Neural cell (in vitro differentiated cells): Measurements from ENCODE around the gene CCDC106. TPM values are rescaled to one million over a fixed set of nuclear protein-coding genes. Genes with fewer than 3 reads are reported as not detected.

ENCODE experiments used
- H2AFZ ChIP-seq: fragments of 200-600, 300-800 bp; sonication (generic), shearing (Covaris generic); 2 replicates; pipeline ENCODE4 v1.6.0; 2014; ENCODE audit warnings: low read depth, mild to moderate bottlenecking, antibody characterized with exemption, low read length, moderate library complexity
- H3F3A ChIP-seq: fragments of 200-600 bp; shearing (Covaris generic); 2 replicates; pipeline ENCODE4 v1.6.1; 2016; ENCODE audit warnings: mild to moderate bottlenecking, moderate library complexity, mixed read lengths, antibody characterized with exemption, low read length; ENCODE audit not compliant: insufficient read depth, poor library complexity, severe bottlenecking
- H3K27ac ChIP-seq: fragments of 200-600, 300-800 bp; sonication (generic), shearing (Covaris generic); 2 replicates; pipeline ENCODE4 v1.5.1; 2014; ENCODE audit warnings: mild to moderate bottlenecking, low read length, moderate library complexity
- H3K27me3 ChIP-seq: fragments of 300-800, 200-600 bp; sonication (generic), shearing (Covaris generic); 2 replicates; pipeline ENCODE4 v1.6.0; 2014; ENCODE audit warnings: mild to moderate bottlenecking, low read depth, low read length, moderate library complexity; ENCODE audit not compliant: insufficient read depth
- H3K36me3 ChIP-seq: fragments of 300-800, 200-600 bp; sonication (generic), shearing (Covaris generic); 2 replicates; pipeline ENCODE4 v1.5.1; 2014; ENCODE audit warnings: mild to moderate bottlenecking, antibody characterized with exemption, low read length, moderate library complexity; ENCODE audit not compliant: insufficient read depth
- H3K4me2 ChIP-seq: fragments of 300-800, 200-600 bp; sonication (generic), shearing (Covaris generic); 2 replicates; pipeline ENCODE4 v1.6.0; 2014; ENCODE audit warnings: mild to moderate bottlenecking, low read length
- H3K4me3 ChIP-seq: fragments of 300-800, 200-600 bp; sonication (generic), shearing (Covaris generic); 2 replicates; pipeline ENCODE4 v1.5.1; 2014; ENCODE audit warnings: mild to moderate bottlenecking, low read length, moderate library complexity
- H3K79me2 ChIP-seq: fragments of 200-600 bp; shearing (Covaris generic); replicated peaks from 2 replicates; pipeline ENCODE4 v1.6.0; 2014; ENCODE audit warnings: mild to moderate bottlenecking, low read length, moderate library complexity; ENCODE audit not compliant: insufficient read depth
- H3K9ac ChIP-seq: fragments of 300-800, 200-600 bp; sonication (generic), shearing (Covaris generic); 2 replicates; pipeline ENCODE4 v1.6.1; 2016; ENCODE audit warnings: mild to moderate bottlenecking, low read length, mixed read lengths
- H3K9me2 ChIP-seq: fragments of 200-600 bp; shearing (Covaris generic); 2 replicates; pipeline ENCODE4 v1.6.1; 2016; ENCODE audit warnings: mild to moderate bottlenecking, low read length, mixed read lengths; ENCODE audit not compliant: insufficient read depth
- H3K9me3 ChIP-seq: fragments of 200-600, 300-800 bp; sonication (generic), shearing (Covaris generic); 2 replicates; pipeline ENCODE4 v1.6.1; 2016; ENCODE audit warnings: mild to moderate bottlenecking, mixed run types, low read length, moderate library complexity, mixed read lengths
- H4K20me1 ChIP-seq: fragments of 200-600 bp; shearing (Covaris generic); 2 replicates; pipeline ENCODE4 v1.6.1; 2016; ENCODE audit warnings: mild to moderate bottlenecking, mixed run types; ENCODE audit not compliant: insufficient read depth
- CTCF ChIP-seq: fragments of 450-650 bp; IDR thresholded peaks from 2 replicates; pipeline ENCODE4 v1.5.1; 2014; ENCODE audit warnings: antibody characterized with exemption, mild to moderate bottlenecking, moderate library complexity; ENCODE audit not compliant: poor library complexity, severe bottlenecking
- EP300 ChIP-seq: fragments of 450-650 bp; conservative IDR thresholded peaks from 2 replicates; pipeline ENCODE4 v1.6.1; 2014; ENCODE audit warnings: antibody characterized with exemption, mild to moderate bottlenecking, moderate library complexity; ENCODE audit not compliant: poor library complexity, severe bottlenecking
- EZH2 ChIP-seq: fragments of 200-600, 300-800 bp; shearing (Covaris generic), sonication (generic); IDR thresholded peaks from 2 replicates; pipeline ENCODE4 v1.6.1; 2014; ENCODE audit warnings: antibody characterized with exemption, low read length, borderline replicate concordance, mild to moderate bottlenecking; ENCODE audit not compliant: insufficient read depth, poor library complexity, severe bottlenecking
- MXI1 ChIP-seq: fragments of 450-650 bp; conservative IDR thresholded peaks from 2 replicates; pipeline ENCODE4 v1.6.1; 2014; ENCODE audit warnings: antibody characterized with exemption, mild to moderate bottlenecking; ENCODE audit not compliant: poor library complexity, severe bottlenecking
- POLR2AphosphoS5 ChIP-seq: IDR thresholded peaks from 2 replicates; pipeline ENCODE4 v1.6.1; 2012
- RAD21 ChIP-seq: fragments of 450-650 bp; conservative IDR thresholded peaks from 2 replicates; pipeline ENCODE4 v1.6.1; 2014; ENCODE audit warnings: antibody characterized with exemption, mild to moderate bottlenecking, moderate library complexity
- SMC3 ChIP-seq: fragments of 450-650 bp; conservative IDR thresholded peaks from 2 replicates; pipeline ENCODE4 v1.6.1; 2014; ENCODE audit warnings: antibody characterized with exemption, mild to moderate bottlenecking, moderate library complexity; ENCODE audit not compliant: poor library complexity
- TAF1 ChIP-seq: IDR thresholded peaks from 2 replicates; pipeline ENCODE4 v1.6.1; 2012; ENCODE audit warnings: low read depth
- polyA plus RNA-seq: library from polyadenylated mRNA; depleted of rRNA; stranded (reverse); fragments of >200 nt; gene quantifications from 2 replicates; pipeline ENCODE4 v1.2.3, GENCODE V29; 2014
- TF ChIP-seq, protein P1 (sequence below): IDR thresholded peaks from 2 replicates; pipeline ENCODE4 v1.6.1; 2012; ENCODE audit warnings: borderline replicate concordance

The CCDC106 gene
- polyA plus RNA-seq, 1 donor from 2014 or later = 33.8 TPM

GRCh38 chr19:55654323-55654867 lies 6.4 kb downstream of the CCDC106 start:
- peak overlapping the region; percentile 57 for H2AFZ ChIP-seq
- H3K4me2 ChIP-seq = no peak overlapping the region
- TF ChIP-seq, protein P1, sequence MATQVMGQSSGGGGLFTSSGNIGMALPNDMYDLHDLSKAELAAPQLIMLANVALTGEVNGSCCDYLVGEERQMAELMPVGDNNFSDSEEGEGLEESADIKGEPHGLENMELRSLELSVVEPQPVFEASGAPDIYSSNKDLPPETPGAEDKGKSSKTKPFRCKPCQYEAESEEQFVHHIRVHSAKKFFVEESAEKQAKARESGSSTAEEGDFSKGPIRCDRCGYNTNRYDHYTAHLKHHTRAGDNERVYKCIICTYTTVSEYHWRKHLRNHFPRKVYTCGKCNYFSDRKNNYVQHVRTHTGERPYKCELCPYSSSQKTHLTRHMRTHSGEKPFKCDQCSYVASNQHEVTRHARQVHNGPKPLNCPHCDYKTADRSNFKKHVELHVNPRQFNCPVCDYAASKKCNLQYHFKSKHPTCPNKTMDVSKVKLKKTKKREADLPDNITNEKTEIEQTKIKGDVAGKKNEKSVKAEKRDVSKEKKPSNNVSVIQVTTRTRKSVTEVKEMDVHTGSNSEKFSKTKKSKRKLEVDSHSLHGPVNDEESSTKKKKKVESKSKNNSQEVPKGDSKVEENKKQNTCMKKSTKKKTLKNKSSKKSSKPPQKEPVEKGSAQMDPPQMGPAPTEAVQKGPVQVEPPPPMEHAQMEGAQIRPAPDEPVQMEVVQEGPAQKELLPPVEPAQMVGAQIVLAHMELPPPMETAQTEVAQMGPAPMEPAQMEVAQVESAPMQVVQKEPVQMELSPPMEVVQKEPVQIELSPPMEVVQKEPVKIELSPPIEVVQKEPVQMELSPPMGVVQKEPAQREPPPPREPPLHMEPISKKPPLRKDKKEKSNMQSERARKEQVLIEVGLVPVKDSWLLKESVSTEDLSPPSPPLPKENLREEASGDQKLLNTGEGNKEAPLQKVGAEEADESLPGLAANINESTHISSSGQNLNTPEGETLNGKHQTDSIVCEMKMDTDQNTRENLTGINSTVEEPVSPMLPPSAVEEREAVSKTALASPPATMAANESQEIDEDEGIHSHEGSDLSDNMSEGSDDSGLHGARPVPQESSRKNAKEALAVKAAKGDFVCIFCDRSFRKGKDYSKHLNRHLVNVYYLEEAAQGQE = no peak
- no peak for TF ChIP-seq SMC3
- no peak for TF ChIP-seq EZH2
- TF ChIP-seq TAF1 = no peak
- no peak for TF ChIP-seq POLR2AphosphoS5
- TF ChIP-seq CTCF = no peak
- no peak for TF ChIP-seq EP300
- TF ChIP-seq RAD21 = no peak
- peak overlapping the region; percentile 91 for H3K4me3 ChIP-seq
- H3K36me3 ChIP-seq = no peaks in the 10 kb centered on the region
- peaks cover 32% of the 10 kb centered on the region for H4K20me1 ChIP-seq
- H3K27me3 ChIP-seq = no peaks in the 10 kb centered on the region
- no peaks in the 10 kb centered on the region for H3K9me3 ChIP-seq
- H3F3A ChIP-seq = no peaks in the 10 kb centered on the region
- H3K79me2 ChIP-seq = peaks cover 40% of the 10 kb centered on the region
- H3K9ac ChIP-seq = peak overlapping the region; percentile 91
- H3K27ac ChIP-seq = peak overlapping the region; percentile 97
- no peaks in the 10 kb centered on the region for H3K9me2 ChIP-seq

GRCh38 chr19:55654868-55655647 lies 7.0 kb downstream of the CCDC106 start, which contains the start of gene U2AF2:
Gene U2AF2, plus strand, starts transcription at chr19:55655035. Its CDS starts 70 bp downstream, at chr19:55655105.
- peak within 1 kb of the TSS; percentile 97 for H3K27ac ChIP-seq
- H3K9me2 ChIP-seq = no peaks in the 10 kb centered on the region
- H3F3A ChIP-seq = no peaks in the 10 kb centered on the region
- peaks cover 43% of the 10 kb centered on the region for H3K79me2 ChIP-seq
- peaks cover 39% of the 10 kb centered on the region for H4K20me1 ChIP-seq
- H3K9me3 ChIP-seq = no peaks in the 10 kb centered on the region
- no peaks in the 10 kb centered on the region for H3K36me3 ChIP-seq
- TF ChIP-seq CTCF (no peak), MXI1 (peak; percentile 98), TAF1 (no peak), POLR2AphosphoS5 (peak; percentile 87), EZH2 (no peak), EP300 (peak; percentile 62)
- H2AFZ ChIP-seq = peak within 1 kb of the TSS; percentile 57
- peak within 1 kb of the TSS; percentile 91 for H3K4me3 ChIP-seq
- H3K9ac ChIP-seq = peak within 1 kb of the TSS; percentile 98
- H3K4me2 ChIP-seq = peak within 1 kb of the TSS; percentile 94
- no peaks in the 10 kb centered on the region for H3K27me3 ChIP-seq
